ENCODE results near the gene EPHA10.

- TF ChIP-seq CTCF (IDR thresholded peaks at IDR 0.05) (no peak), POLR2A (IDR thresholded peaks at IDR 0.05) (no peak)
These were observed 67.2 kb downstream of the EPHA10 start for GRCh38 chr1:37697737-37698136.

Measured in esophagus squamous epithelium (tissue), 4 donors.